GM12878 (cell line): ENCODE results near the gene PRDM12. TPM values are rescaled to one million over a fixed set of nuclear protein-coding genes. Genes with fewer than 3 reads are reported as not detected.
A peak's percentile ranks its signal among the peaks of the same experiment; 100 is the strongest.

Source experiments
- BHLHE40 ChIP-seq, 2 experiments: fragments of 450-650 bp in 1 of 2; IDR thresholded peaks; 2 replicates each; pipeline ENCODE4 v1.6.1; 2011 to 2017; ENCODE audit warnings: low read depth in 2 of 2, borderline replicate concordance in 1 of 2, improper control_type of control experiment in 1 of 2, low read length in 1 of 2, mild to moderate bottlenecking in 1 of 2
- BMI1 ChIP-seq: fragments of 450-650 bp; IDR thresholded peaks from 2 replicates; pipeline ENCODE4 v1.6.1; 2016; ENCODE audit warnings: mild to moderate bottlenecking, moderate library complexity, borderline replicate concordance
- BRCA1 ChIP-seq: IDR thresholded peaks from 2 replicates; pipeline ENCODE4 v1.6.1; 2011; ENCODE audit warnings: low read depth, low read length, improper control_type of control experiment
- CBFB ChIP-seq: IDR thresholded peaks from 2 replicates; pipeline ENCODE4 v1.6.1; 2016; ENCODE audit warnings: antibody characterized with exemption, low read depth
- CBX3 ChIP-seq: fragments of 200-600 bp; sonication (generic); IDR thresholded peaks from 2 replicates; pipeline ENCODE4 v1.6.1; 2016; ENCODE audit warnings: low read depth, borderline replicate concordance
- CBX5 ChIP-seq: sonication (generic); IDR thresholded peaks from 2 replicates; pipeline ENCODE4 v1.6.1; 2016; ENCODE audit warnings: low read depth, moderate library complexity, mild to moderate bottlenecking, inconsistent platforms
- CHD1 ChIP-seq: IDR thresholded peaks from 2 replicates; pipeline ENCODE4 v1.6.1; 2012; ENCODE audit warnings: low read depth, low read length, improper control_type of control experiment
- CHD4 ChIP-seq: fragments of 200-600 bp; sonication (generic); IDR thresholded peaks from 2 replicates; pipeline ENCODE4 v1.6.1; 2016; ENCODE audit warnings: mild to moderate bottlenecking
- GATAD2B ChIP-seq: fragments of 450-650 bp; conservative IDR thresholded peaks from 2 replicates; pipeline ENCODE4 v1.6.1; 2017; ENCODE audit warnings: low read depth, mild to moderate bottlenecking, moderate library complexity
- IKZF2 ChIP-seq, 2 experiments: fragments of 450-650 bp; IDR thresholded peaks; 2 replicates each; pipeline ENCODE4 v1.6.1; 2017; ENCODE audit warnings: mild to moderate bottlenecking in 2 of 2, moderate library complexity in 2 of 2
- PAX5 ChIP-seq: IDR thresholded peaks from 2 replicates; pipeline ENCODE4 v1.6.1; 2011; ENCODE audit warnings: low read depth, low read length, borderline replicate concordance
- POU2F2 ChIP-seq: IDR thresholded peaks from 3 replicates; pipeline ENCODE4 v1.6.1; 2011; ENCODE audit warnings: low read depth, mild to moderate bottlenecking, low read length, borderline replicate concordance
- RAD21 ChIP-seq: IDR thresholded peaks from 2 replicates; pipeline ENCODE4 v1.6.1; 2011; ENCODE audit warnings: mild to moderate bottlenecking, low read depth, low read length, moderate library complexity; ENCODE audit not compliant: insufficient read depth
- RBBP5 ChIP-seq: fragments of 200-600 bp; sonication (generic); conservative IDR thresholded peaks from 2 replicates; pipeline ENCODE4 v1.6.1; 2016
- RFX5 ChIP-seq: IDR thresholded peaks from 2 replicates; pipeline ENCODE4 v1.6.1; 2011; ENCODE audit warnings: low read depth, low read length, improper control_type of control experiment
- SPI1 ChIP-seq: IDR thresholded peaks from 2 replicates; pipeline ENCODE4 v1.6.1; 2011; ENCODE audit warnings: low read depth, mild to moderate bottlenecking, low read length, moderate library complexity, borderline replicate concordance; ENCODE audit not compliant: insufficient read depth
- SREBF2 ChIP-seq: IDR thresholded peaks from 2 replicates; pipeline ENCODE4 v1.6.1; 2012; ENCODE audit warnings: mild to moderate bottlenecking, low read length
- TCF12 ChIP-seq: IDR thresholded peaks from 2 replicates; pipeline ENCODE4 v1.6.1; 2011; ENCODE audit warnings: low read depth, mild to moderate bottlenecking, low read length
- polyA plus RNA-seq, 11 experiments: library from polyadenylated mRNA; depleted of rRNA in 4 of 11; unstranded in 6 of 11; stranded (reverse) in 5 of 11; fragments of >200 nt; fragmentation: Nextera tagmentation in 4 of 11; fragmentation: Illumina TruSeq in 1 of 11; extraction: Ambion mirVana in 4 of 11; extraction: Trizol in 1 of 11; gene quantifications; 1 replicate in 1 of 11; 2 replicates in 10 of 11; pipeline versions ENCODE4 v1.2.1 to v1.2.3, GENCODE V29; 2011 to 2016; ENCODE audit warnings: inconsistent platforms in 2 of 11, missing spikeins in 2 of 11, low read depth in 1 of 11
- total RNA-seq, 4 experiments: library from RNA; depleted of rRNA in 3 of 4; stranded (reverse); fragments of >200 nt in 3 of 4; fragmentation: Illumina TruSeq in 1 of 4; extraction: Trizol in 1 of 4; gene quantifications; 2 replicates each; pipeline versions ENCODE4 v1.2.1 to v1.2.3, GENCODE V29; 2013 to 2021
- TF ChIP-seq, protein P1 (sequence below): IDR thresholded peaks from 2 replicates; pipeline ENCODE4 v1.6.1; 2011; ENCODE audit warnings: low read depth, mild to moderate bottlenecking, low read length, moderate library complexity, borderline replicate concordance; ENCODE audit errors: extremely low read depth
- TF ChIP-seq, protein P2 (sequence below): IDR thresholded peaks from 2 replicates; pipeline ENCODE4 v1.6.1; 2011; ENCODE audit warnings: borderline replicate concordance, low read depth, mild to moderate bottlenecking, moderate library complexity, low read length; ENCODE audit not compliant: insufficient read depth, poor library complexity, severe bottlenecking
- TF ChIP-seq, protein P3 (sequence below): fragments of 450-650 bp; IDR thresholded peaks from 2 replicates; pipeline ENCODE4 v1.6.1; 2016; ENCODE audit warnings: mild to moderate bottlenecking
- TF ChIP-seq, protein P4 (sequence below): fragments of 450-650 bp; IDR thresholded peaks from 2 replicates; pipeline ENCODE4 v1.6.1; 2018; ENCODE audit warnings: mild to moderate bottlenecking, low read depth, moderate library complexity; ENCODE audit not compliant: partially characterized antibody
- TF ChIP-seq, protein P5 (sequence below), 3 experiments: IDR thresholded peaks in 2 of 3; conservative IDR thresholded peaks in 1 of 3; 2 replicates each; pipeline ENCODE4 v1.5.1; 2011; ENCODE audit warnings: low read depth in 3 of 3, low read length in 3 of 3, mild to moderate bottlenecking in 3 of 3, control low read depth in 2 of 3, moderate library complexity in 2 of 3, inconsistent platforms in 1 of 3, mixed read lengths in 1 of 3; ENCODE audit not compliant: control insufficient read depth in 2 of 3, insufficient read depth in 1 of 3; ENCODE audit errors: extremely low read depth in 1 of 3

PRDM12 gene
- total and polyA plus RNA-seq, 10 of the 15 experiments (the other 5 are each of a cell fraction or from before 2014, with no cell fraction given), result not detected

DNA sequence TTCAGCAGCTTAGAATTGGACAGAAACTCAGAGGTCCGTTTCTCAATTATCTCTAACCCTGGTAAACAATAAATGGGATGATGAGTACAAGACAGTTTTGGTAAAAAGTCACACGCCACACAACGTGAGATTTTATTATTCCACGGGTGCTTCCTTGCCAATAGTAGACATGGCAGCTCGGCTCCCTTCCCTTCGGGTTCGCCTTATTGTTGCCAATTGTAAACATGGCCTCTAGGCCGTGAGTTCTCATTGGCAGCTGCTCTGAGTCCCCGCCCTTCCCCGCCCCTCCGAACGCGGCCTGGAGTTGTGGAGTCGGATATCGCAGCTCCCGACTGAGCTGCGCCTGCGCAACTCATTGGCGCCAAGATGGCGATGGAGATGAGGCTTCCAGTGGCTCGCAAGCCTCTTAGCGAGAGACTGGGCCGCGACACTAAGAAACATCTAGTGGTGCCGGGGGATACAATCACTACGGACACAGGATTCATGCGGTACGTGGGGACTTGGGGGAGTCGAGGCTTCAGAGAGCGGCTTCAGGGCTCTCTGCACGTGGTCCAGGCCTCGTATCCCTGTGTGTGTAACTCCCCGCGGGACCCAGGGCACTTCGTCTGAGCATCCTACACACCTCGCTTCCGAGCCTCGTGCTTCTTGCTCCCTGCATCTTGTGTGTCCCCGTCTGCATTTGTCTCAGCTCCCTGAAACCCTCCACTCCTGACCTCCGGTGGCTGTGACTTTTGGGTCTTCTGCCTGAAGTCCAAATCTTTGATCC lies 29.2 kb downstream of the PRDM12 start, which contains the start of gene EXOSC2 (continued):
- TF ChIP-seq POU2F2 (peak; percentile 58; the same call in 1 of the 3 replicates), RBBP5 (no peak), SPI1 (no peak), CBX5 (no peak), BMI1 (no peak), TCF12 (peak; percentile 30; the same call in 1 of the 2 replicates), CHD4 (no peak), GATAD2B (no peak), PAX5 (peak; percentile 7; the same call in 1 of the 2 replicates), CBFB (peak; percentile 57; the same call in 1 of the 2 replicates), CBX3 (no peak), BHLHE40 (IDR thresholded peaks at IDR 0.05; ENCODE audit: borderline replicate concordance in 1 of 2, low read depth in 2 of 2, low read length in 1 of 2) (peak in 1 of 2 experiments; percentile 32; a peak in 1 of 4 replicates), CHD1 (no peak), SREBF2 (no peak), BRCA1 (no peak), IKZF2 (IDR thresholded peaks at IDR 0.05) (no peak), RFX5 (no peak), RAD21 (no peak)
- TF ChIP-seq, protein P1, sequence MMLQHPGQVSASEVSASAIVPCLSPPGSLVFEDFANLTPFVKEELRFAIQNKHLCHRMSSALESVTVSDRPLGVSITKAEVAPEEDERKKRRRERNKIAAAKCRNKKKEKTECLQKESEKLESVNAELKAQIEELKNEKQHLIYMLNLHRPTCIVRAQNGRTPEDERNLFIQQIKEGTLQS, result no peak
- TF ChIP-seq, protein P2, sequence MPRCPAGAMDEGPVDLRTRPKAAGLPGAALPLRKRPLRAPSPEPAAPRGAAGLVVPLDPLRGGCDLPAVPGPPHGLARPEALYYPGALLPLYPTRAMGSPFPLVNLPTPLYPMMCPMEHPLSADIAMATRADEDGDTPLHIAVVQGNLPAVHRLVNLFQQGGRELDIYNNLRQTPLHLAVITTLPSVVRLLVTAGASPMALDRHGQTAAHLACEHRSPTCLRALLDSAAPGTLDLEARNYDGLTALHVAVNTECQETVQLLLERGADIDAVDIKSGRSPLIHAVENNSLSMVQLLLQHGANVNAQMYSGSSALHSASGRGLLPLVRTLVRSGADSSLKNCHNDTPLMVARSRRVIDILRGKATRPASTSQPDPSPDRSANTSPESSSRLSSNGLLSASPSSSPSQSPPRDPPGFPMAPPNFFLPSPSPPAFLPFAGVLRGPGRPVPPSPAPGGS, result no peak
- TF ChIP-seq, protein P3, sequence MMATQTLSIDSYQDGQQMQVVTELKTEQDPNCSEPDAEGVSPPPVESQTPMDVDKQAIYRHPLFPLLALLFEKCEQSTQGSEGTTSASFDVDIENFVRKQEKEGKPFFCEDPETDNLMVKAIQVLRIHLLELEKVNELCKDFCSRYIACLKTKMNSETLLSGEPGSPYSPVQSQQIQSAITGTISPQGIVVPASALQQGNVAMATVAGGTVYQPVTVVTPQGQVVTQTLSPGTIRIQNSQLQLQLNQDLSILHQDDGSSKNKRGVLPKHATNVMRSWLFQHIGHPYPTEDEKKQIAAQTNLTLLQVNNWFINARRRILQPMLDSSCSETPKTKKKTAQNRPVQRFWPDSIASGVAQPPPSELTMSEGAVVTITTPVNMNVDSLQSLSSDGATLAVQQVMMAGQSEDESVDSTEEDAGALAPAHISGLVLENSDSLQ, result no peak
- TF ChIP-seq, protein P4, sequence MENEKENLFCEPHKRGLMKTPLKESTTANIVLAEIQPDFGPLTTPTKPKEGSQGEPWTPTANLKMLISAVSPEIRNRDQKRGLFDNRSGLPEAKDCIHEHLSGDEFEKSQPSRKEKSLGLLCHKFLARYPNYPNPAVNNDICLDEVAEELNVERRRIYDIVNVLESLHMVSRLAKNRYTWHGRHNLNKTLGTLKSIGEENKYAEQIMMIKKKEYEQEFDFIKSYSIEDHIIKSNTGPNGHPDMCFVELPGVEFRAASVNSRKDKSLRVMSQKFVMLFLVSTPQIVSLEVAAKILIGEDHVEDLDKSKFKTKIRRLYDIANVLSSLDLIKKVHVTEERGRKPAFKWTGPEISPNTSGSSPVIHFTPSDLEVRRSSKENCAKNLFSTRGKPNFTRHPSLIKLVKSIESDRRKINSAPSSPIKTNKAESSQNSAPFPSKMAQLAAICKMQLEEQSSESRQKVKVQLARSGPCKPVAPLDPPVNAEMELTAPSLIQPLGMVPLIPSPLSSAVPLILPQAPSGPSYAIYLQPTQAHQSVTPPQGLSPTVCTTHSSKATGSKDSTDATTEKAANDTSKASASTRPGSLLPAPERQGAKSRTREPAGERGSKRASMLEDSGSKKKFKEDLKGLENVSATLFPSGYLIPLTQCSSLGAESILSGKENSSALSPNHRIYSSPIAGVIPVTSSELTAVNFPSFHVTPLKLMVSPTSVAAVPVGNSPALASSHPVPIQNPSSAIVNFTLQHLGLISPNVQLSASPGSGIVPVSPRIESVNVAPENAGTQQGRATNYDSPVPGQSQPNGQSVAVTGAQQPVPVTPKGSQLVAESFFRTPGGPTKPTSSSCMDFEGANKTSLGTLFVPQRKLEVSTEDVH, result no peak
- TF ChIP-seq, protein P5, sequence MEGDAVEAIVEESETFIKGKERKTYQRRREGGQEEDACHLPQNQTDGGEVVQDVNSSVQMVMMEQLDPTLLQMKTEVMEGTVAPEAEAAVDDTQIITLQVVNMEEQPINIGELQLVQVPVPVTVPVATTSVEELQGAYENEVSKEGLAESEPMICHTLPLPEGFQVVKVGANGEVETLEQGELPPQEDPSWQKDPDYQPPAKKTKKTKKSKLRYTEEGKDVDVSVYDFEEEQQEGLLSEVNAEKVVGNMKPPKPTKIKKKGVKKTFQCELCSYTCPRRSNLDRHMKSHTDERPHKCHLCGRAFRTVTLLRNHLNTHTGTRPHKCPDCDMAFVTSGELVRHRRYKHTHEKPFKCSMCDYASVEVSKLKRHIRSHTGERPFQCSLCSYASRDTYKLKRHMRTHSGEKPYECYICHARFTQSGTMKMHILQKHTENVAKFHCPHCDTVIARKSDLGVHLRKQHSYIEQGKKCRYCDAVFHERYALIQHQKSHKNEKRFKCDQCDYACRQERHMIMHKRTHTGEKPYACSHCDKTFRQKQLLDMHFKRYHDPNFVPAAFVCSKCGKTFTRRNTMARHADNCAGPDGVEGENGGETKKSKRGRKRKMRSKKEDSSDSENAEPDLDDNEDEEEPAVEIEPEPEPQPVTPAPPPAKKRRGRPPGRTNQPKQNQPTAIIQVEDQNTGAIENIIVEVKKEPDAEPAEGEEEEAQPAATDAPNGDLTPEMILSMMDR (IDR thresholded peaks at IDR 0.05 in 2 of 3, conservative IDR thresholded peaks at IDR 0.05 in 1 of 3; ENCODE audit: control insufficient read depth in 2 of 3, extremely low read depth in 1 of 3, insufficient read depth in 1 of 3, low read depth in 3 of 3, low read length in 3 of 3), result no peak
